GM12873 (cell line): ENCODE measurements around the gene PCDH15.

ENCODE experiments used
- TF ChIP-seq, protein P1 (sequence below): IDR thresholded peaks from 2 replicates; pipeline ENCODE4 v1.5.1; 2012; ENCODE audit warnings: low read depth, mild to moderate bottlenecking, moderate library complexity, low read length, control low read depth; ENCODE audit not compliant: insufficient read depth; ENCODE audit errors: missing control alignments

PCDH15 gene

DNA sequence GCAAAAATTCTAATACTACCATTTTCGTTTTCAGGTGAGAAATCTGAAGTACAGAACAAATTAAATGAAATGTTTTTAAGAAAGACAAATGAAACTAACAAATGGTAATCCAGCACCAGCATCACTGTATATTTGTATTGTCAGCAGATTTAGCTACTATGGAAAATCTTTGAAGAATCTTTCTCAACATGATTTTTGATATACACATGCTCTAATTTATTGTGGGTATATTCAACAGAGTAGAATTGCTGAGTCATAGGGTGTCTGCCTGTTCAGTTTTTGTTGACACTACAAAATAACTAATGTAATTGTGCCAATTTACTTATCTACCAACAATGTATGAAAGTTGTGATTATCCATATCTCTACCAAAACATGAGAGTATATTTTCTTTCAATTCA lies 437.6 kb downstream of the PCDH15 start:
- TF ChIP-seq, protein P1, sequence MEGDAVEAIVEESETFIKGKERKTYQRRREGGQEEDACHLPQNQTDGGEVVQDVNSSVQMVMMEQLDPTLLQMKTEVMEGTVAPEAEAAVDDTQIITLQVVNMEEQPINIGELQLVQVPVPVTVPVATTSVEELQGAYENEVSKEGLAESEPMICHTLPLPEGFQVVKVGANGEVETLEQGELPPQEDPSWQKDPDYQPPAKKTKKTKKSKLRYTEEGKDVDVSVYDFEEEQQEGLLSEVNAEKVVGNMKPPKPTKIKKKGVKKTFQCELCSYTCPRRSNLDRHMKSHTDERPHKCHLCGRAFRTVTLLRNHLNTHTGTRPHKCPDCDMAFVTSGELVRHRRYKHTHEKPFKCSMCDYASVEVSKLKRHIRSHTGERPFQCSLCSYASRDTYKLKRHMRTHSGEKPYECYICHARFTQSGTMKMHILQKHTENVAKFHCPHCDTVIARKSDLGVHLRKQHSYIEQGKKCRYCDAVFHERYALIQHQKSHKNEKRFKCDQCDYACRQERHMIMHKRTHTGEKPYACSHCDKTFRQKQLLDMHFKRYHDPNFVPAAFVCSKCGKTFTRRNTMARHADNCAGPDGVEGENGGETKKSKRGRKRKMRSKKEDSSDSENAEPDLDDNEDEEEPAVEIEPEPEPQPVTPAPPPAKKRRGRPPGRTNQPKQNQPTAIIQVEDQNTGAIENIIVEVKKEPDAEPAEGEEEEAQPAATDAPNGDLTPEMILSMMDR: no peak

DNA sequence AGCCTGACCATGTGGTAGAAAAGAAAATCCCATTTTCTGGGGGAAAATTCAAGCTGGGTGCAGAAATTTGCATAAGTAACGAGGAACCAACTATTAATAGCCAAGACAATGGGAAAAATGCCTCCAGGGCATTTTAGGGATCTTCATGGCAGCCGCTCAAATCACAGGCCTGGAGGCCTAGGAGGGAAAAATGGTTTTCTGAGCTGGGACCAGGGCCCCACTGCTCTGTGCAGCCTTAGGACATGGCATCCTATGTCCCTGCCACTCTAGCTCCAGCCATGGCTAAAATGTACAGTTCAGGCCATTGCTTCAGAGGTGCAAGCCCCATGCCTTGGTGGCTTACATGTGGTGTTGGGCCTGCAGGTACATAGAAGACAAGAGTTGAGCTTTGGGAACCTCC lies 459.0 kb downstream of the PCDH15 start:
- TF ChIP-seq, protein P1: no peak

DNA sequence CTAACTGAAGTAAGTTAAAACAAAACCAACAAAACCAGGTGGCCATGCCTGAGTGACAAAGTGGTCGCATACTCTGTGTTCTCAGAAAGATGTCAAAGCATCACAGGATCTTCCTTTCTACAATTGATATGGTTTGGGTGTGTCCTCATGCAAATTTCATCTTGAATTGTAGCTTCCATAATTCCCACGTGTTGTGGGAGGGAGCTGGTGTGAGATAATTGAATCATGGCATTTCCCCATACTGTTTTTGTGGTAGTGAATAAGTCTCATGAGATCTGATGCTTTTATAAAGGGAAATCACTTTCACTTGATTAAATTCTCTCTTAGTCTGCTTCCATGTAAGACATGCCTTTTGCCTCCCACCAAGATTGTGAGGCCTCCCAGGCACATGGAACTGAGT lies 465.7 kb downstream of the PCDH15 start:
- TF ChIP-seq, protein P1: no peak

DNA sequence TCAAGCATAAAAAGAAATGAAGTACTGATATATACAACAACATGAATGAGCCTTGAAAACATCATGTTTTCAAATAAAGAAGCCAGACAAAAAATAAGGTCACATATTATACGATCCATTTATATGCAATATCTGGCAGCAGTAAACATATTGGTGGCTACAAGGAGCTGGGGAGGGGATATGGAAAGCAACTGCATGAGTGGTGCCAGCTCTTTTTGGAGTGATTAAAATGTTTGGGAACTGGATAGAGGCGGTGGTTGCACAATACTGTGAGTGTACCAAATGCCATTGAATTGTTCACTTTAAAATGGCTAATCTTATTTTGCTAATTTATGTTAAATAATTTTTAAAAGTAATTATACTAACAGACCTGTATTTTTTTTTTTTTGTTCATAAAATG lies 481.7 kb downstream of the PCDH15 start:
- TF ChIP-seq, protein P1: no peak

DNA sequence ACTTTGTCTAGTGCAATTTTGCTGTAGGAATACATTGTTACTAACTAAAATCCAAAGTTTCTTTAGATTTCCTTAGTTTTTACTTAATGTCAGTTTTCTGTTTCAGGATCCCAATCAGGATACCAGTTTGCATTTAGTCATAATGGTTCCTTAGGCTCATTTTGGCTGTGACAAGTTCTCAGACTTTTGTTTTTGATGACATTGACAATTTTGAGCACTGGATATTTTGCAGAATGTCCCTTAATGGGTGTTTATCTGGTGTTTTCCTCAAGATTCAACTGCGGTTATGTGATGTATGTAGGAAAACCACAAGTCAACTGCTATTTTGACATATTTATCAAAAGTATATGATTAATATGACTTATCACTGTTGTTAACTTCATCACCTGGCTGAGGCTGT lies 482.6 kb downstream of the PCDH15 start:
- TF ChIP-seq, protein P1: no peak

DNA sequence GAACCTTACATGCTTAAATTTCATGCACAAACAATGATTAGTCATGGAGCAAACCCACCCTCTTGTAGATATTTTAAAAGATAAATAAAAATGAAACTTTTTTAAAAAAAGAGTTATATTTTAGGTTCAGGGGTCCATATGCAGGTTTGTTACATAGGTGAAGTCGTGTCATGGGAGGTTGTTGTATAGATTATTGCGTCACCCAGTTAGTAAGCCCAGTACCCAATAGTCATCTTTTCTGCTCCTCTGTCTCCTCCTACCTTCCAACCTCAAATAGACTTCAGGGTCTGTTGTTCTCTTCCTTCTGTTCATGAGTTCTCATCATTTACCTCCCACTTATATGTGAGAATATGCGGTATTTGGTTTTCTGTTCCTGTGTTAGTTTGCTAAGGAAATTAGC lies 486.6 kb downstream of the PCDH15 start:
- TF ChIP-seq, protein P1: no peak

DNA sequence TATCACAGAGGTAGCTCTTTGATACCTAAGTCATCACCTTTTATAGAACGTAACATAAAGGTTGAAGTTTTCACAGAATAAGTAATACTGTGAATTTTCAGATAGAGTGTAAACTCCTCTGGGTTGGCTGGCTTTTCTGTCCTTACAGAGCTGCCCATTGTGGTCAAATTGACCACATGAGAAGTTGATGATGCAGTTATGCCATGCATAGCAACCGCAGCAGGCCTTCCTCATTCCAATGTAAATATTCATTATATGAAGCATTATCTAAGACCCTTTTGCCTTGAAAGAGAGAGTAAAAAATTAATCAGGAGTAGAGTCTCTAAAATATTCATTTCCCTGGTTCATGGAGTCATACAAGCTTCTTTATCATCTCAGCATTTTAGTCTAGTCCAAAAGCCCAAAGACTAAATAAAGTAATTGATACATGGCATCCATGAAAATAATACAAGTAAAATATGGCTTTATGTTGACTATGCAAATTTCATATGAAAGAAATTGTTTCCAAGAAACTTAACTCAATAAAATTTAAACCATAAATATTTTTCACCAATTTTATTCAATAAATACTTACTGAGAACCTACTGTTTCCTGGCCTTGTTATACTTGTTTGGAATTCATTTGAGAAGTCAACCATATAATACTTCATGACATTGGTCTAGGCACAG lies 516.4 kb downstream of the PCDH15 start:
- TF ChIP-seq, protein P1: no peak
